Right renal pelvis (tissue), 4 donors: ENCODE data around the gene HGFAC. TPM values are rescaled to one million over a fixed set of nuclear protein-coding genes. Genes with fewer than 3 reads are reported as not detected.

Source experiments
- DNase-seq, 4 donors: peaks; one replicate each; pipeline ENCODE4 v3.0.0-alpha.2; 2013; ENCODE audit warnings: low read depth in 4 of 4, low spot score in 3 of 4, missing footprints in 1 of 4
- polyA plus RNA-seq, 4 donors: library from polyadenylated mRNA; unstranded; fragments of 120-200 nt; gene quantifications; one replicate each; pipeline ENCODE4 v1.2.1, GENCODE V29; 2013; ENCODE audit not compliant: insufficient read length in 4 of 4

Gene HGFAC
- polyA plus RNA-seq, 4 donors: 0.97 to 1.6 (median 1.3) TPM

- no peak for DNase-seq
Observed at GRCh38 chr4:3483471-3483921, 41.7 kb downstream of the HGFAC start.

GRCh38 chr4:3484057-3484973 lies 42.5 kb downstream of the HGFAC start:
- peak in 1 of 4 donors; percentile 38 for DNase-seq

GRCh38 chr4:3485011-3485791 lies 43.4 kb downstream of the HGFAC start:
- no peak for DNase-seq

GRCh38 chr4:3485886-3486540 lies 44.2 kb downstream of the HGFAC start:
- DNase-seq: no peak

- no peak for DNase-seq
Observed at GRCh38 chr4:3486541-3487540, 45.1 kb downstream of the HGFAC start.

GRCh38 chr4:3487861-3488260 lies 46.1 kb downstream of the HGFAC start:
- DNase-seq: no peak

- no peak for DNase-seq
Observed at GRCh38 chr4:3488820-3489219, 47.1 kb downstream of the HGFAC start.

GRCh38 chr4:3489451-3489962 lies 47.7 kb downstream of the HGFAC start:
- no peak for DNase-seq

GRCh38 chr4:3491681-3492405 lies 50.1 kb downstream of the HGFAC start:
- DNase-seq: no peak

GRCh38 chr4:3492741-3493719 lies 51.3 kb downstream of the HGFAC start:
- no peak for DNase-seq

- no peak for DNase-seq
Observed at GRCh38 chr4:3493720-3494461, 52.1 kb downstream of the HGFAC start.

GRCh38 chr4:3494462-3494871 lies 52.7 kb downstream of the HGFAC start:
- no peak for DNase-seq

- DNase-seq: no peak
Observed at GRCh38 chr4:3495204-3495975, 53.6 kb downstream of the HGFAC start.

- no peak for DNase-seq
Observed at GRCh38 chr4:3496021-3496420, 54.3 kb downstream of the HGFAC start.

- no peak for DNase-seq
Observed at GRCh38 chr4:3497095-3497494, 55.3 kb downstream of the HGFAC start.
